ENCODE data around the gene NEURL1B.

The NEURL1B gene

DNA sequence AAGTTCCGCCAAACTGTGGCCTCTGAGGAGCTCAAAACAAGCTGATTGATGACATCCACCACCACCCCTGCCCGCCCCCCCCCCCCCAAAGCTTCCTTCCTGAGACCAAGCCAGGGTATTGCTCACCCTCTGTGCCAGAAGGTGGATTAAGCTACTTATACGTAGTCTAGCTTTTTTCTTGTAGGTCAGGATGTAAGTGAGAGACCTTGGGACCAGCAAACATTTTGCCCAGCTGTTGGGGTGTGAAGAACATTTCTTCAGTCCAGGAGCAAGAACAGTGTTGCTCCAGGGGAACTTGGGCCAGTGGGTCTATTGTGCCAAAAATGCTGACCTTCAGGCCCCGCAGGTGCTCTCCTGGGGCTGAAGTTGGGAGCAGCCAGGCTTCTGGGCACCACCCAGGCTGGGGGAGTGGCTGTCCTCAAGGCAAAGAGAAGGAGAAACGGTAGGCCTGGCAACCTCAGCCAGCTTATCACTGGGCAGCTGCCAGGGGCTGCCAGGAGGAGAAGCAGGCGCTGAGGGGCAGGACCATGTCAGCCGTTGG, 18.0 kb downstream of the NEURL1B start:
- Histone ChIP-seq H3K9me3 (ENCODE audit: control insufficient read depth, insufficient read depth, low read depth, low read length) (peaks cover 8% of the 10 kb centered on the region; the same call in 1 of the 2 replicates), H3K36me3 (ENCODE audit: control insufficient read depth, insufficient read depth, low read length) (no peaks in the 10 kb centered on the region), H3K4me1 (ENCODE audit: control insufficient read depth, insufficient read depth, low read length) (peaks cover 16% of the 10 kb centered on the region; the same call in 1 of the 2 replicates), H3K9ac (ENCODE audit: low read length) (no peak overlapping the region), H3K27ac (ENCODE audit: low read depth, low read length) (no peak overlapping the region), H3K4me3 (ENCODE audit: low read depth, low read length) (no peak overlapping the region), H3K27me3 (ENCODE audit: control insufficient read depth, insufficient read depth, low read length) (no peaks in the 10 kb centered on the region)

DNA sequence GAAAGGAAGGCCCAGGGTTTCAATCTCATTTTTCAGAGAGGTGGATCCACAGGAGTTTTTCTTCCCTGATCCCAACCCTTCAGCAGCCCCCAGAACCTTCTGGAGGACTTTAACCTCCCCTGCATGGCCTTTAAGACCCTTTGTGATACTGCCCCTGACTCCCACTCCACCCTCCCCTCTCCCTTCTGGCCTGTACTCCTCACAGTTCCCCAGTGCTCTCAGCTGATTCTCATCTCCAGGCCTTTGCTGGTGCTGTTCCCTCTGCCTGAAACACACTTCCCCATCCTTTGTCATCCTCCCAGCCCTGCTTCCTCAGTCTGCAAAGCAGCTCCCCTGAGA, 18.5 kb downstream of the NEURL1B start:
- no peak overlapping the region for H3K27ac ChIP-seq (ENCODE audit: low read depth, low read length)
- peak overlapping the region; percentile 18 for H3K9ac ChIP-seq (ENCODE audit: low read length)
- H3K9me3 ChIP-seq (ENCODE audit: control insufficient read depth, insufficient read depth, low read depth, low read length) = peaks cover 8% of the 10 kb centered on the region; the same call in 1 of the 2 replicates
- no peaks in the 10 kb centered on the region for H3K36me3 ChIP-seq (ENCODE audit: control insufficient read depth, insufficient read depth, low read length)
- no peak overlapping the region for H3K4me3 ChIP-seq (ENCODE audit: low read depth, low read length)
- no peaks in the 10 kb centered on the region for H3K27me3 ChIP-seq (ENCODE audit: control insufficient read depth, insufficient read depth, low read length)
- H3K4me1 ChIP-seq (ENCODE audit: control insufficient read depth, insufficient read depth, low read length) = peaks cover 16% of the 10 kb centered on the region; the same call in 1 of the 2 replicates

DNA sequence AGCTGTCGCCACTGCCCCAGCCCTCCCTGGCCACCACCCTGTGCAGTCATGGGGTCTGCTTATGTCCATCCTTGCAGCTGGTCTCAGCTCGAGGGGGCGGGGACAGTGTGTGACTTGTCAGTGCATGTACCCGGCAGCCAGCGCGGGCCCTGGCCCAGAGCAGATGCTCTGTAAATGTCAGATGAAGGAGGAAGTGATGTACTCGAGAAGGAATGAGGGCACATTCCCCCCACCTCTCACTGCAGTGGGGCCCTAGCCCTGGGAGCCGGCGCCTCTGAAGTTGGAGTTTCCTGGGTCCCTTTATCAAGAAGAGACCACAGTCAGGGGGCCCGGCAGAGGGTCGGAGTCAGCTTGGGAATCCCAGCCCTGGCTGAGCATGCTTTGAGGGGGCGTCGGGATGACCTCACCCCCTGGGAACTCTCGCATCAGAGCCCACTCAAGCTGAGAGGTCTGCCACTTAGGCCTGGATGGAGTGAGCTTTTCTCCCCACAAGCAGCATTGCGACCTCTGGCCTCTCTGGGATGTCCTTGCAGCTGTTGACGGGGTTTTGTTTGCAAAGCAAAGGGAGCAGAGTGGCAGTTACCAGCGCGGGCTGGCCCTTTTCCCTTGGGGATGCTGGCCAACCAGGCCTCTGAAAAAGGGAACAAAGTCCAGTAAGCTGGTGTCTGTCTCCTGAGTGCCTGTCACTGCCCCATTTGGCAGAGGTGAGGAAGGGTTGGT, 19.0 kb downstream of the NEURL1B start:
- Histone ChIP-seq H3K27ac (ENCODE audit: low read depth, low read length) (no peak overlapping the region), H3K36me3 (ENCODE audit: control insufficient read depth, insufficient read depth, low read length) (no peaks in the 10 kb centered on the region), H3K27me3 (ENCODE audit: control insufficient read depth, insufficient read depth, low read length) (no peaks in the 10 kb centered on the region), H3K9ac (ENCODE audit: low read length) (peak overlapping the region; percentile 18), H3K4me1 (ENCODE audit: control insufficient read depth, insufficient read depth, low read length) (peaks cover 16% of the 10 kb centered on the region; the same call in 1 of the 2 replicates), H3K9me3 (ENCODE audit: control insufficient read depth, insufficient read depth, low read depth, low read length) (peaks cover 7% of the 10 kb centered on the region; the same call in 1 of the 2 replicates), H3K4me3 (ENCODE audit: low read depth, low read length) (no peak overlapping the region)

DNA sequence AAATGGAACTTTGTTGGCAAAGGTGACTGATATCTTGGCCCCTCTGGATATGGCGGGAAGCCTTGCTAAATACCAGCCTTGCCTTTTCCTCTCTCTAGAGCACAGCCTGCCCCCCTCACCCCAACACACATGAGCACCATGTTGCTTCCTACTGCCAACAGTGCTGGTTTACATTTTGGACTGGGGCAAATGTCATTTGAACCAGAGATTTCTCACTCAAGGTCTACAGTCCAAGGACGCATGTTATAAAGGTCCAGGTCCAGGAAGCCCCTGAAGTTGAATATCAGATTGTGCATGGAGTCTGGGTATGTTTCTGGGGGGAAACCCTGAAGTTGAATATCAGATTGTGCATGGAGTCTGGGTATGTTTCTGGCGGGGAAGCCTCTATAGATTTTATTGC, 19.9 kb downstream of the NEURL1B start:
- Histone ChIP-seq H3K9ac (ENCODE audit: low read length) (no peak overlapping the region), H3K27ac (ENCODE audit: low read depth, low read length) (no peak overlapping the region), H3K36me3 (ENCODE audit: control insufficient read depth, insufficient read depth, low read length) (no peaks in the 10 kb centered on the region), H3K4me3 (ENCODE audit: low read depth, low read length) (no peak overlapping the region), H3K9me3 (ENCODE audit: control insufficient read depth, insufficient read depth, low read depth, low read length) (peaks cover under 1% of the 10 kb centered on the region; the same call in 1 of the 2 replicates), H3K4me1 (ENCODE audit: control insufficient read depth, insufficient read depth, low read length) (peaks cover 16% of the 10 kb centered on the region; the same call in 1 of the 2 replicates), H3K27me3 (ENCODE audit: control insufficient read depth, insufficient read depth, low read length) (no peaks in the 10 kb centered on the region)

DNA sequence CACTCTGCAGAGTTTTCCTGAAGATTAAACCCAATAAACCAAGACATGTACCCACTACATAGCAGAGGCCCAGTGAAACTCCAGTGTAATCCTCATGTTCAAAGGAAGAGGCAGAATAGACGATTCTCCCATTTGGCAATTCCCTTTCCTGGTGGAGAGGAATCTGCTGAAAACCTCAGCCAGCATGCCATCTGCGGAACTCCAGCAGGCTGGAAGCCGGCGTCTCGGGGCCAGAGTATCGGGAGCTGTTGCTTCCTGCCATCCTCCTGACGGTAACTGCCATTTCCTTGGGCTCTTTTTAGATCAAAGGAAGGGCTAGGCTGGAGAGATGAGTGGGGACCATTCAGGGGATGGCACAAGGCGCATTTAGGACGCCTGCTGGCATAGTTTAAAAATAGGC, 20.5 kb downstream of the NEURL1B start:
- H3K27me3 ChIP-seq (ENCODE audit: control insufficient read depth, insufficient read depth, low read length) = no peaks in the 10 kb centered on the region
- H3K4me3 ChIP-seq (ENCODE audit: low read depth, low read length) = no peak overlapping the region
- no peak overlapping the region for H3K27ac ChIP-seq (ENCODE audit: low read depth, low read length)
- H3K9ac ChIP-seq (ENCODE audit: low read length) = no peak overlapping the region
- no peaks in the 10 kb centered on the region for H3K9me3 ChIP-seq (ENCODE audit: control insufficient read depth, insufficient read depth, low read depth, low read length)
- peaks cover 16% of the 10 kb centered on the region; the same call in 1 of the 2 replicates for H3K4me1 ChIP-seq (ENCODE audit: control insufficient read depth, insufficient read depth, low read length)
- H3K36me3 ChIP-seq (ENCODE audit: control insufficient read depth, insufficient read depth, low read length) = no peaks in the 10 kb centered on the region

DNA sequence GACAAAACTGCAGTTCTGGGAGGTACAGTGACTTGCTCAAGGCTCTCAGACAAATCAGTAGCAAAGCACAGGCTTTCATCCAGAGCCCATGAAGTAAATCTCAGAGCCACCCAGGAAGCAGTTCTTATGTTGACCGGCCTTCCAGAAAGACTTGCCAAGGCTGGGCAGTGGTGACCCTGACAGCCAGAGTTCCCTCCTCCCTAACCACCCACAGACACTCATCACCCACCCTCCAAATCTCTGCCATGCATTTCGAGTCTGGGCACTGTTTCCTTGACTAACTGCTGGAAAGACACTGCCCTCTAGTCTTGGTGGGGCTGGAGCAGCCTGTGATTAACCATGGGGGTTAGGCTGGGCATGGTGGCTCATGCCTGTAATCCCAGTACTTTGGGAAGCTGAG, 21.5 kb downstream of the NEURL1B start:
- H3K9me3 ChIP-seq (ENCODE audit: control insufficient read depth, insufficient read depth, low read depth, low read length) = no peaks in the 10 kb centered on the region
- no peaks in the 10 kb centered on the region for H3K36me3 ChIP-seq (ENCODE audit: control insufficient read depth, insufficient read depth, low read length)
- no peak overlapping the region for H3K4me3 ChIP-seq (ENCODE audit: low read depth, low read length)
- no peak overlapping the region for H3K9ac ChIP-seq (ENCODE audit: low read length)
- no peaks in the 10 kb centered on the region for H3K27me3 ChIP-seq (ENCODE audit: control insufficient read depth, insufficient read depth, low read length)
- no peak overlapping the region for H3K27ac ChIP-seq (ENCODE audit: low read depth, low read length)
- H3K4me1 ChIP-seq (ENCODE audit: control insufficient read depth, insufficient read depth, low read length) = peaks cover 16% of the 10 kb centered on the region; the same call in 1 of the 2 replicates

DNA sequence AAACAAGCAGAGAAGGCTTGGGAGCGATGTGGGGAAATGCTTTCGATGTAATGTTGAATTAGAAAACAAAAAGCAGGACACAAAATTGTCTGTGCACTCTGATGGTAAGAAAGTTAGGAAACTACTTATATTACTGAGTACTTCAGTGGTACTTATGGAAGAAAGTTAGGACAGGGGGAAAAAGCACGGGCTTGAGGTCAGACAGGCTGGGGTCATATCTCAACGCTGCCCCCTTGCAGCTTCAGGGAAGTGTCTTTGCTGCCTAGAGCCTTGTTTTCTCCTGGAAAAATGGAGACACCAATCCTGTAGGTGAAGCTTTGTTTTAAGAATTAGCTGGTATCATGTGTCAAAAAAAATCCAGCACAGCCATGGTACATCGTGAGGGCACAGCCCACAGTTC, 23.0 kb downstream of the NEURL1B start:
- H3K36me3 ChIP-seq (ENCODE audit: control insufficient read depth, insufficient read depth, low read length) = no peaks in the 10 kb centered on the region
- peaks cover 10% of the 10 kb centered on the region; the same call in 1 of the 2 replicates for H3K4me1 ChIP-seq (ENCODE audit: control insufficient read depth, insufficient read depth, low read length)
- H3K4me3 ChIP-seq (ENCODE audit: low read depth, low read length) = no peak overlapping the region
- H3K9ac ChIP-seq (ENCODE audit: low read length) = no peak overlapping the region
- H3K27me3 ChIP-seq (ENCODE audit: control insufficient read depth, insufficient read depth, low read length) = no peaks in the 10 kb centered on the region
- H3K27ac ChIP-seq (ENCODE audit: low read depth, low read length) = no peak overlapping the region
- no peaks in the 10 kb centered on the region for H3K9me3 ChIP-seq (ENCODE audit: control insufficient read depth, insufficient read depth, low read depth, low read length)

DNA sequence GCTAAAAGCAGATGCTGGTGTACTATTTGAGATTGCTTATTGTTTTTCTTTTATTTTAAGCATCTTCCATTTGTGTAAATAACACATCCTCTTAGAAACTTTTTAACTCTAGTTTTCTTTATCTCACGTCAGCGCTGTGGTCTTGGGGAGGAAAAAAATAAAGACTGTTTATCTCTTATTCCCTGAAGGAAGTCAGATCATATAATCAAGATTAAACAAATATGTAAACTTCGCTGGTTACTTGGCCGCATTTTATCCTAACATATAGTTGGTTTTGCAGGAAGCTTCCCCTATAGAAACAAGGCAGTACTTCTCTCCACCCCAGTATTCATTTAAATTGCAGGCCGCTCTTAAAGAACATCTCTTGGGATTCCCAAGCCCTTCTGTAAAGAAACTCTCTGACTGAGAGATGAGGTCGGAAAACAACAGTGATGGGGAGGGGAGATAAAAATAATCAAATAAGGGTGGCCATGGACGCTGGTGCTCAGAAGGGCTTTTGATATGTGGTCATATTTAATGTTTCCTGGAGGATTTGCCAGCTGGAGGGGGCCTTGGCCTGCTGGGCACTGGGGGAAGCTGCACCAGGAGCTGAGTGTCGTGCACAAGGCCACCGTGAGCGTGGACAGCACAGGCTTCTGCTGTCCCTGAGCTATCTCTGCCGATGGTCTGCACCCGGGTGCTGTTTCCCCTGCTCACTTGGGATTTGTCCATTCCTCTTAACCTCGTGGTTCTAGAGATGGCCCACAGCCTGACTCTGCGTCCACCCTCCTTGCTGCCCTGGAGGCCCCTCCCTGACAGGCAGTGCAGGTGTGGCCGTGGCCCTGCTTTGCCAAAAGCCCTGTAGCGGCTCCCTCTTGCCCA, 23.8 kb downstream of the NEURL1B start:
- Histone ChIP-seq H3K27me3 (ENCODE audit: control insufficient read depth, insufficient read depth, low read length) (no peaks in the 10 kb centered on the region), H3K9ac (ENCODE audit: low read length) (no peak overlapping the region), H3K27ac (ENCODE audit: low read depth, low read length) (no peak overlapping the region), H3K9me3 (ENCODE audit: control insufficient read depth, insufficient read depth, low read depth, low read length) (no peaks in the 10 kb centered on the region), H3K4me3 (ENCODE audit: low read depth, low read length) (no peak overlapping the region), H3K36me3 (ENCODE audit: control insufficient read depth, insufficient read depth, low read length) (no peaks in the 10 kb centered on the region), H3K4me1 (ENCODE audit: control insufficient read depth, insufficient read depth, low read length) (peaks cover 5% of the 10 kb centered on the region; the same call in 1 of the 2 replicates)

DNA sequence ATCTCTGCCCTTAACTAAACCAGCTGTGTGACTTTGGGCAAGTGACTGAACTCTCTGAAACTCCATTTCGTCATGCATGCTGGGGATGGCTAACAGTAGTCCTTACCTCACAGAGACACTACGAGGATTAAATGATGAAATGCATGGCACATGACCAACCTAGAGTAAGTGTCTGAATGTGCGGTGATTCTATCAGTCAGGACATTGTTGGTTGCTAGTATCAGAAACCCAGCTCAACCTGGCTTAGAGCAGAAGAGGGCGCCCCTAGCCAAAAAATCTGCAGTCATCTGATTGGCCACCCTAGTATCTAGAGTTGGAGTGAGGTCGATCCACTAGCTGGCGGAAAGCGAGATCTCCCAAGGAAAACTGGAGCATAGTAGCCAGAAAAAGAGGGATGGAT, 25.2 kb downstream of the NEURL1B start:
- Histone ChIP-seq H3K9me3 (ENCODE audit: control insufficient read depth, insufficient read depth, low read depth, low read length) (no peaks in the 10 kb centered on the region), H3K4me1 (ENCODE audit: control insufficient read depth, insufficient read depth, low read length) (no peaks in the 10 kb centered on the region), H3K4me3 (ENCODE audit: low read depth, low read length) (no peak overlapping the region), H3K36me3 (ENCODE audit: control insufficient read depth, insufficient read depth, low read length) (no peaks in the 10 kb centered on the region), H3K27me3 (ENCODE audit: control insufficient read depth, insufficient read depth, low read length) (no peaks in the 10 kb centered on the region), H3K27ac (ENCODE audit: low read depth, low read length) (no peak overlapping the region), H3K9ac (ENCODE audit: low read length) (no peak overlapping the region)

DNA sequence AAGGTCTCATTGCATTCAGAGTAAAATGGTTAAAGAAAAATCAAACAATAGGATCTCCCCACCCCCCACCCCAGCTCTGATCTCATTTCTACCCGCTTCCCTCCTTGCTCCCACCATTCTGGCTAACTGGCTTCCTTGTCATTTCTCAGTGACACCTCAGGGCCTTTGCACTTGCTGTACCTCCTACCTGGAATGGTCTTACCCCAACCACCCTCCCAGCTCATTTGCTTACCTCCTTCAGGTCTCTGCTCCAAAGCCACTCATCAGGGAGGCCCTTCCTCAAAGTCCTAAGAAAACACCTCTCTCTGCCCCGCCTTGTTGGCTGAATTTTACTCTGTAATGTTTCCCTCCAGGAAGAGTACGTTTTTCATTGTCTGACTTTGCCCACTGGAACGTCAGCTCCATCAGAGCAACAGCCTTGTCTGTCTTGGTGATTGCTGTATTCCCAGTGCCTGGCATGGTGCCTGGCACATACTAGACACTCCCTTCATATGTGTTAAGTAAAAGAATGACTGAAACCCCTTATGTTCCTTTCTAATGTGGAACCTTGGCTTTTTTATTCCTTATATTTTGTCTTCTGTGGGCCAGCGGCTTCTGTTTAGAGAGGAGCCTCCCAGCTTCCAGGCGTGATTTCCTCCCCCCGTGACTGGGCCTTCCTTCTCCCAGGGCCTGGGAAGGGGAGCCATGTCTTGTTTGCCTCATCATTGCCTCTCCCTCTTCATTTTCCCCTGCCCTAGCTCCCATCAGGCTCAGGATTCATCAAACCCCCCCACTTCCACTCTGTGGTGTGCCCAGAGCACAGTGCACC, 26.9 kb downstream of the NEURL1B start:
- H3K4me1 ChIP-seq (ENCODE audit: control insufficient read depth, insufficient read depth, low read length) = no peaks in the 10 kb centered on the region
- no peaks in the 10 kb centered on the region for H3K27me3 ChIP-seq (ENCODE audit: control insufficient read depth, insufficient read depth, low read length)
- no peaks in the 10 kb centered on the region for H3K9me3 ChIP-seq (ENCODE audit: control insufficient read depth, insufficient read depth, low read depth, low read length)
- H3K9ac ChIP-seq (ENCODE audit: low read length) = no peak overlapping the region
- no peaks in the 10 kb centered on the region for H3K36me3 ChIP-seq (ENCODE audit: control insufficient read depth, insufficient read depth, low read length)
- no peak overlapping the region for H3K27ac ChIP-seq (ENCODE audit: low read depth, low read length)
- no peak overlapping the region for H3K4me3 ChIP-seq (ENCODE audit: low read depth, low read length)
